UCSD-AML1 (cell line): ENCODE results near the gene SPINK7.

ENCODE experiments used
- DNase-seq: peaks from one replicate; lab custom pipeline; 2025; ENCODE audit not compliant: unreplicated experiment; lab: John Stamatoyannopoulos, UW

The SPINK7 gene

GRCh38 chr5:148343603-148344487 is 31.6 kb downstream of the SPINK7 start:
- no peak for DNase-seq

GRCh38 chr5:148347706-148348105 is 35.5 kb downstream of the SPINK7 start:
- DNase-seq, result no peak

GRCh38 chr5:148352696-148353095 is 40.5 kb downstream of the SPINK7 start:
- DNase-seq, result no peak

- no peak for DNase-seq
These were observed 41.4 kb downstream of the SPINK7 start for GRCh38 chr5:148353634-148354033.

DNA sequence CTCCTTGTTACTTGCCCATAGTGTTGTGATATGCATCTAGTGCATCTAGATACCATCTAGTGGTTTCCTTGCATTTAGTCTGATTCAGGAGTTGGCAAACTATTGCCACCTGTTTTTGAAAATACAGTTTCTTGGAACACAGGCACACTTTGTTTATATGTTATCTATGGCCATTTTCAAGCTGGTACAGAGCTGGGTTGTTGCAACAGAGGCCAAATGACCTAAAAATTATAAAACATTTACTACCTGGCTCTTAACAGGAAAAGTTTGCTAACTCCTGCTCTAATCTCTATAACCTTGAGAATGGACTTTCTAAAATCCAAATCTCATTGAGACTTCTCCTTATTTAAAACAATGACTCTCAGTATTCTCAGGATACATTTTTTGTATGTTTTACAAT is 52.1 kb downstream of the SPINK7 start:
- no peak for DNase-seq
